SU-DHL-6 (cell line): ENCODE measurements around the gene GALNT14.

Experiments used
- EZH2phosphoT487 ChIP-seq: fragments of 200-600 bp; sonication (generic), shearing (Covaris generic); conservative IDR thresholded peaks from 2 replicates; pipeline ENCODE4 v1.6.1; 2018; ENCODE audit warnings: mild to moderate bottlenecking, antibody characterized with exemption, low read length, moderate library complexity, mixed read lengths
- TF ChIP-seq, protein P1 (sequence below): fragments of 200-600 bp; sonication (generic); IDR thresholded peaks from one replicate; pipeline ENCODE4 v1.5.1; 2017; ENCODE audit warnings: antibody characterized with exemption, mild to moderate bottlenecking, low read length, moderate library complexity; ENCODE audit not compliant: insufficient read depth, poor library complexity, severe bottlenecking

GRCh38 chr2:30920511-30920910 is 217.7 kb downstream of the GALNT14 start:
- TF ChIP-seq, protein P1, sequence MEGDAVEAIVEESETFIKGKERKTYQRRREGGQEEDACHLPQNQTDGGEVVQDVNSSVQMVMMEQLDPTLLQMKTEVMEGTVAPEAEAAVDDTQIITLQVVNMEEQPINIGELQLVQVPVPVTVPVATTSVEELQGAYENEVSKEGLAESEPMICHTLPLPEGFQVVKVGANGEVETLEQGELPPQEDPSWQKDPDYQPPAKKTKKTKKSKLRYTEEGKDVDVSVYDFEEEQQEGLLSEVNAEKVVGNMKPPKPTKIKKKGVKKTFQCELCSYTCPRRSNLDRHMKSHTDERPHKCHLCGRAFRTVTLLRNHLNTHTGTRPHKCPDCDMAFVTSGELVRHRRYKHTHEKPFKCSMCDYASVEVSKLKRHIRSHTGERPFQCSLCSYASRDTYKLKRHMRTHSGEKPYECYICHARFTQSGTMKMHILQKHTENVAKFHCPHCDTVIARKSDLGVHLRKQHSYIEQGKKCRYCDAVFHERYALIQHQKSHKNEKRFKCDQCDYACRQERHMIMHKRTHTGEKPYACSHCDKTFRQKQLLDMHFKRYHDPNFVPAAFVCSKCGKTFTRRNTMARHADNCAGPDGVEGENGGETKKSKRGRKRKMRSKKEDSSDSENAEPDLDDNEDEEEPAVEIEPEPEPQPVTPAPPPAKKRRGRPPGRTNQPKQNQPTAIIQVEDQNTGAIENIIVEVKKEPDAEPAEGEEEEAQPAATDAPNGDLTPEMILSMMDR, result no peak
- no peak for TF ChIP-seq EZH2phosphoT487
